Right forelimb (tissue), 1 donor: Measurements from ENCODE around the gene RYR2.
"Not testable (repeated sequence)": the region's sequence is repeated elsewhere in the genome, so short reads cannot be mapped to it uniquely, and the experiment has no call there.

ENCODE experiments used
- DNase-seq: peaks from one replicate; pipeline ENCODE4 v3.0.0-alpha.2; 2018

Gene RYR2

GRCh38 chr1:237151979-237152378 lies 110.0 kb downstream of the RYR2 start:
- not testable (repeated sequence) for DNase-seq

- no peak for DNase-seq
Measured at GRCh38 chr1:237152506-237153335, 110.7 kb downstream of the RYR2 start.

- no peak for DNase-seq
Measured at GRCh38 chr1:237154157-237154556, 112.2 kb downstream of the RYR2 start.

- no peak for DNase-seq
Measured at GRCh38 chr1:237164406-237165352, 122.7 kb downstream of the RYR2 start.

- DNase-seq = no peak
Measured at GRCh38 chr1:237166086-237166485, 124.1 kb downstream of the RYR2 start.

GRCh38 chr1:237166593-237167101 lies 124.7 kb downstream of the RYR2 start:
- no peak for DNase-seq

GRCh38 chr1:237170149-237170548 lies 128.2 kb downstream of the RYR2 start:
- no peak for DNase-seq

- DNase-seq = no peak
Measured at GRCh38 chr1:237171454-237172117, 129.6 kb downstream of the RYR2 start.

- DNase-seq = no peak
Measured at GRCh38 chr1:237172118-237172485, 130.1 kb downstream of the RYR2 start.

GRCh38 chr1:237179503-237179902 lies 137.5 kb downstream of the RYR2 start:
- no peak for DNase-seq

- DNase-seq = no peak
Measured at GRCh38 chr1:237180256-237180655, 138.3 kb downstream of the RYR2 start.

GRCh38 chr1:237181743-237182317 lies 139.8 kb downstream of the RYR2 start:
- no peak for DNase-seq

GRCh38 chr1:237183963-237184540 lies 142.1 kb downstream of the RYR2 start:
- no peak for DNase-seq

GRCh38 chr1:237186675-237187074 lies 144.7 kb downstream of the RYR2 start:
- no peak for DNase-seq

GRCh38 chr1:237187842-237188241 lies 145.9 kb downstream of the RYR2 start:
- DNase-seq = no peak

- no peak for DNase-seq
Measured at GRCh38 chr1:237191403-237191802, 149.4 kb downstream of the RYR2 start.

GRCh38 chr1:237197470-237198425 lies 155.8 kb downstream of the RYR2 start:
- no peak for DNase-seq

- DNase-seq = no peak
Measured at GRCh38 chr1:237199026-237199425, 157.0 kb downstream of the RYR2 start.

GRCh38 chr1:237201155-237201554 lies 159.2 kb downstream of the RYR2 start:
- no peak for DNase-seq

GRCh38 chr1:237204841-237205240 lies 162.9 kb downstream of the RYR2 start:
- no peak for DNase-seq
